ENCODE data around the gene ZBTB20. TPM values are rescaled to one million over a fixed set of nuclear protein-coding genes. Genes with fewer than 3 reads are reported as not detected.

The ZBTB20 gene
- total and polyA plus RNA-seq, 12 donors: 2.8 to 167 (median 108) TPM

GRCh38 chr3:114867835-114868503 lies 279.1 kb downstream of the ZBTB20 start:
- Histone ChIP-seq H3K9me3 (replicated peaks in 1 of 3) (no peaks in the 10 kb centered on the region), H3K4me1 (replicated peaks in 1 of 2) (peaks cover 0 to 16% of the 10 kb centered on the region in 2 donors), H3K27me3 (no peaks in the 10 kb centered on the region), H3K4me3 (no peak overlapping the region), H3K27ac (no peak overlapping the region), H3K36me3 (replicated peaks in 1 of 2) (no peaks in the 10 kb centered on the region)
- WGBS, 4 donors: 89 to 97% (median 93%) methylated on average over 4 of the region's 4 CpGs
- DNase-seq: no peak
- no peak for TF ChIP-seq CTCF (IDR thresholded peaks at IDR 0.05)
- TF ChIP-seq POLR2A (IDR thresholded peaks at IDR 0.05): no peak
- intact Hi-C loops (cut with DNase I): no loop called here

GRCh38 chr3:114867359-114867758 lies 279.7 kb downstream of the ZBTB20 start:
- no peak overlapping the region for H3K4me3 ChIP-seq
- H3K4me1 ChIP-seq (replicated peaks in 1 of 2): peaks cover 0 to 20% of the 10 kb centered on the region in 2 donors
- no peaks in the 10 kb centered on the region for H3K27me3 ChIP-seq
- DNase-seq: no peak
- 92 to 99% (median 98%) methylated on average over 5 to 6 of the region's 6 CpGs for WGBS, 4 donors
- intact Hi-C loops (cut with DNase I): no loop called here
- TF ChIP-seq POLR2A (IDR thresholded peaks at IDR 0.05): no peak
- TF ChIP-seq CTCF (IDR thresholded peaks at IDR 0.05): no peak
- H3K27ac ChIP-seq: no peak overlapping the region
- no peaks in the 10 kb centered on the region for H3K36me3 ChIP-seq (replicated peaks in 1 of 2)
- no peaks in the 10 kb centered on the region for H3K9me3 ChIP-seq (replicated peaks in 1 of 3)

GRCh38 chr3:114866430-114866829 lies 280.7 kb downstream of the ZBTB20 start:
- Histone ChIP-seq H3K27ac (no peak overlapping the region), H3K36me3 (replicated peaks in 1 of 2) (no peaks in the 10 kb centered on the region), H3K9me3 (replicated peaks in 1 of 3) (no peaks in the 10 kb centered on the region), H3K4me1 (replicated peaks in 1 of 2) (peaks cover 0 to 28% of the 10 kb centered on the region in 2 donors), H3K27me3 (no peaks in the 10 kb centered on the region), H3K4me3 (no peak overlapping the region)
- TF ChIP-seq CTCF (IDR thresholded peaks at IDR 0.05): no peak
- no peak for TF ChIP-seq POLR2A (IDR thresholded peaks at IDR 0.05)
- DNase-seq: no peak
- intact Hi-C loops (cut with DNase I): no loop called here

GRCh38 chr3:114864970-114865369 lies 282.1 kb downstream of the ZBTB20 start:
- H3K27me3 ChIP-seq: no peaks in the 10 kb centered on the region
- intact Hi-C loops (cut with DNase I): no loop called here
- no peak for DNase-seq
- H3K4me3 ChIP-seq: no peak overlapping the region
- no peak overlapping the region for H3K27ac ChIP-seq
- H3K4me1 ChIP-seq (replicated peaks in 1 of 2): peaks cover 0 to 28% of the 10 kb centered on the region in 2 donors
- TF ChIP-seq POLR2A (IDR thresholded peaks at IDR 0.05) (no peak), CTCF (IDR thresholded peaks at IDR 0.05) (no peak)
- no peaks in the 10 kb centered on the region for H3K9me3 ChIP-seq (replicated peaks in 1 of 3)
- H3K36me3 ChIP-seq (replicated peaks in 1 of 2): no peaks in the 10 kb centered on the region
- WGBS, 4 donors: 88 to 92% (median 89%) methylated on average over 2 of the region's 2 CpGs
